Heart right ventricle (tissue), 16 donors: ENCODE results near the gene ZNRF2. TPM values are rescaled to one million over a fixed set of nuclear protein-coding genes. Genes with fewer than 3 reads are reported as not detected.

Source experiments
- ATAC-seq, 8 donors: fragments of 200-7000 bp; cut with Tn5 transposase; one replicate each; pipeline ENCODE4 v1.9.1; 2020; ENCODE audit warnings: mild to moderate bottlenecking in 8 of 8, moderate library complexity in 8 of 8, moderate number of reproducible peaks in 1 of 8
- DNase-seq, 2 donors: peaks; one replicate each; pipeline ENCODE4 v3.0.0-alpha.2; 2020
- H3K27ac ChIP-seq, 10 donors: fragments of 200-600 bp; sonication (generic) in 2 of 10; one replicate each; pipeline versions ENCODE4 v1.5.0 to v1.8.0; 2020 to 2022; ENCODE audit warnings: mild to moderate bottlenecking in 3 of 10
- H3K27me3 ChIP-seq, 7 donors: fragments of 200-600 bp; one replicate each; pipeline ENCODE4 v1.8.0; 2021 to 2022; ENCODE audit warnings: mild to moderate bottlenecking in 2 of 7
- H3K36me3 ChIP-seq, 9 donors: fragments of 200-600 bp; sonication (generic) in 1 of 9; one replicate each; pipeline versions ENCODE4 v1.5.0 to v1.8.0; 2020 to 2022; ENCODE audit warnings: mild to moderate bottlenecking in 2 of 9
- H3K4me1 ChIP-seq, 9 donors: fragments of 200-600 bp; sonication (generic) in 1 of 9; one replicate each; pipeline versions ENCODE4 v1.5.0 to v1.8.0; 2020 to 2022; ENCODE audit warnings: mild to moderate bottlenecking in 4 of 9
- H3K4me3 ChIP-seq, 10 donors: fragments of 200-600 bp; sonication (generic) in 2 of 10; one replicate each; pipeline versions ENCODE4 v1.5.0 to v1.8.0; 2020 to 2022; ENCODE audit warnings: mild to moderate bottlenecking in 7 of 10, moderate library complexity in 2 of 10
- H3K9me3 ChIP-seq, 11 donors: fragments of 200-600 bp in 10 of 11; sonication (generic) in 2 of 11; one replicate each; pipeline versions ENCODE4 v1.5.0 to v1.8.0; 2013 to 2022; ENCODE audit warnings: mild to moderate bottlenecking in 2 of 11, control low read depth in 1 of 11, moderate library complexity in 1 of 11
- CTCF ChIP-seq, 9 donors: fragments of 200-600 bp; sonication (generic) in 2 of 9; IDR thresholded peaks; one replicate each; pipeline versions ENCODE4 v1.5.0 to v1.8.0; 2021 to 2022; ENCODE audit warnings: antibody characterized with exemption in 9 of 9, mild to moderate bottlenecking in 5 of 9, moderate library complexity in 1 of 9
- WGBS, 2 donors: extraction: QIAGEN DNeasy Blood & Tissue Kit; methylation state at CpG; one replicate each; pipeline ENCODE4 v1.1.7; 2013; ENCODE audit warnings: inconsistent platforms in 1 of 2; 5-methylcytosine and 5-hydroxymethylcytosine counted together
- intact Hi-C, 10 donors: fragments of 100-400 bp; cut with DNase I; formaldehyde crosslinking; loops; one replicate each; pipeline versions ENCODE4 v1.11.1 to v1.14.2; 2022
- polyA plus RNA-seq, 2 donors: library from polyadenylated mRNA; stranded (reverse); fragments of 200-250 nt; gene quantifications; one replicate each; pipeline ENCODE4 v1.2.3, GENCODE V29; 2013
- total RNA-seq, 10 donors: library from RNA; stranded (reverse); fragmentation: NEBNext Ultra II Directional in 3 of 10; extraction: Animal tissue kit (Norgen Biotek cat#: 25700) in 3 of 10; gene quantifications; one replicate each; pipeline versions ENCODE4 v1.2.1 to v1.2.4, GENCODE V29; 2021 to 2023
- donor health status: Arrhythmogenic right ventricular cardiomyopathy.
- donor health status: ischemic (EF 13 %, LVEDD 7.1; RV severe dilation, severe dysfunction).
- donor health status: healthy with polysubstance abuse.
- donor health status: DM: no; HTN: yes; CAD: no.
- donor health status: DM: no; HTN: no; CAD: no.
- donor health status: ischemic (EF 25% LVEDD 6.9; RV normal size, moderate dysfunction).
- donor health status: ischemic (EF 25% LVEDD 5.7; RV mildly dilated, moderate dysfunction).
- donor health status: healthy.
- donor health status: DM: yes; HTN: yes; CAD: no.
- donor health status: Ischemic cardiomyopathy.
- donor health status: ischemic (EF 35%, LVEDD 5.7; RV mildly dilated, moderate dysfunction).
- donor health status: nonischemic (EF 11% LVEDD 7.7; RV severe dilation, severe dysfunction).
- donor health status: DM: yes; HTN: yes; CAD: no.
- donor health status: PGD.
- donor health status: ischemic (EF 29% LVEDD 5.4; RV normal size, mild dysfunction).
- donor health status: nonischemic (EF 23%, LVEDD 6.1; RV moderate dilation, normal function).

ZNRF2 gene
- total and polyA plus RNA-seq, 12 donors: 2.9 to 13.8 (median 8.7) TPM

DNA sequence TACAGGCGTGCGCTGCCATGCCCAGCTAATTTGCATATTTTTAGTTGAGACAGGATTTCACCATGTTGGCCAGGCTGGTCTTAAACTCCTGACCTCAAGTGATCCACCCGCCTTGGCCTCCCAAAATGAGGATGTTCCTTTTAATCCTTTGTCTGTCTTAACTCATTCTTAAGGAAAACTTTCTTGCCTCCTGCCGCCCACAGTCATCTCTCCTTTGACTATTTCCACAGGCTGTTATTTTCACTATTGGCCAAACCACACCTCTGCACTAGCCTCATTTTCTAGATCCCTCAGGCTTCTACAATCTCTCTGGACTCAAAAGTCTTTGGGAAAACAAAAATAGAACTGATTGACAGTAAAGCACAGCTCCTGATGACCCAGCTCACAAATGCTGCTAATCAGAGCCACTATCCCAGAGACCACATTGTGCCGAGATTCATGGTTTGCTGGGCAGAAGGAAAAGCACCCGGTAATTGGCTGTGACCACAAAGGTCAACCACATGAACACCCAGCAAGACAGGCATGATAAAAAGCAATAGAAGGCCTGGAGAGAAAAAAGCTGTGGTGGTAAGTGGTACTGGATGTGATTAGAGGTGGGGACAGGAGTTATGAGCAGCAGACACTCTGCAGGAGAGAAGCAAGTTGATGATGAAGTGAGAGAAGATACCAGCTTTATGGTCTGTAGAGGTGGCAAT, 44.1 kb upstream of the ZNRF2 start:
- DNase-seq: no peak
- no peak for TF ChIP-seq CTCF (IDR thresholded peaks at IDR 0.05)
- 68 to 72% methylated on average over 6 of the region's 6 CpGs for WGBS, 2 donors
- H3K4me1 ChIP-seq: peaks cover 0 to 32% (median 22%) of the 10 kb centered on the region in 9 donors
- H3K27ac ChIP-seq: peak overlapping the region in 2 of 10 donors; percentile 5 to 35
- peaks cover 0 to 5% (median 0%) of the 10 kb centered on the region in 11 donors for H3K9me3 ChIP-seq
- no peaks in the 10 kb centered on the region for H3K27me3 ChIP-seq
- no peaks in the 10 kb centered on the region for H3K36me3 ChIP-seq
- intact Hi-C loops: loop anchor here in 1 of 10 donors (5.0 kb wide), 1 partner anchor 68 kb away; no protein-coding TSS in a partner anchor
- ATAC-seq: peak; percentile 34 to 87 (median 66)
- no peak overlapping the region for H3K4me3 ChIP-seq

- H3K4me3 ChIP-seq: no peak overlapping the region
- intact Hi-C loops: loop anchor here in 1 of 10 donors (5.0 kb wide), 1 partner anchor 69 kb away; no protein-coding TSS in a partner anchor
- DNase-seq: no peak
- TF ChIP-seq CTCF (IDR thresholded peaks at IDR 0.05): no peak
- peaks cover 0 to 32% (median 22%) of the 10 kb centered on the region in 9 donors for H3K4me1 ChIP-seq
- H3K9me3 ChIP-seq: peaks cover 0 to 5% (median 0%) of the 10 kb centered on the region in 11 donors
- H3K27me3 ChIP-seq: no peaks in the 10 kb centered on the region
- ATAC-seq: peak in 2 of 8 donors; percentile 25 to 40
- 79 to 80% methylated on average over 2 of the region's 2 CpGs for WGBS, 2 donors
- H3K36me3 ChIP-seq: no peaks in the 10 kb centered on the region
- no peak overlapping the region for H3K27ac ChIP-seq
These were observed 42.6 kb upstream of the ZNRF2 start for GRCh38 chr7:30241767-30242166.

GRCh38 chr7:30244340-30244739, 40.1 kb upstream of the ZNRF2 start:
- no peaks in the 10 kb centered on the region for H3K9me3 ChIP-seq
- ATAC-seq (no peak), DNase-seq (no peak)
- H3K27me3 ChIP-seq: no peaks in the 10 kb centered on the region
- no peak overlapping the region for H3K4me3 ChIP-seq
- TF ChIP-seq CTCF (IDR thresholded peaks at IDR 0.05): no peak
- no peaks in the 10 kb centered on the region for H3K36me3 ChIP-seq
- intact Hi-C loops: loop anchor here in 1 of 10 donors (5.0 kb wide), 1 partner anchor 72 kb away; no protein-coding TSS in a partner anchor
- 87% methylated on average over 5 of the region's 5 CpGs for WGBS, 2 donors
- H3K27ac ChIP-seq: no peak overlapping the region
- H3K4me1 ChIP-seq: peaks cover 0 to 24% (median 14%) of the 10 kb centered on the region in 9 donors

GRCh38 chr7:30245913-30246312, 38.5 kb upstream of the ZNRF2 start:
- intact Hi-C loops: no loop called here
- ATAC-seq: peak in 5 of 8 donors; percentile 5 to 60 (median 7)

More at GRCh38 chr7:30245913-30246312, 38.5 kb upstream of the ZNRF2 start:
- no peak for DNase-seq
- TF ChIP-seq CTCF (IDR thresholded peaks at IDR 0.05): no peak
- H3K4me3 ChIP-seq: no peak overlapping the region
- WGBS, 2 donors: 94 to 95% methylated on average over 7 of the region's 7 CpGs
- H3K4me1 ChIP-seq: peaks cover 0 to 20% (median 12%) of the 10 kb centered on the region in 9 donors
- H3K27me3 ChIP-seq: no peaks in the 10 kb centered on the region
- no peaks in the 10 kb centered on the region for H3K9me3 ChIP-seq
- H3K36me3 ChIP-seq: no peaks in the 10 kb centered on the region
- no peak overlapping the region for H3K27ac ChIP-seq
